Measurements from ENCODE around the gene TAF8. TPM values are rescaled to one million over a fixed set of nuclear protein-coding genes. Genes with fewer than 3 reads are reported as not detected.
A peak's percentile ranks its signal among the peaks of the same experiment; 100 is the strongest.

TAF8 gene
- total RNA-seq, 2 experiments from 2014 or later, result 57.7 to 58.7 TPM

DNA sequence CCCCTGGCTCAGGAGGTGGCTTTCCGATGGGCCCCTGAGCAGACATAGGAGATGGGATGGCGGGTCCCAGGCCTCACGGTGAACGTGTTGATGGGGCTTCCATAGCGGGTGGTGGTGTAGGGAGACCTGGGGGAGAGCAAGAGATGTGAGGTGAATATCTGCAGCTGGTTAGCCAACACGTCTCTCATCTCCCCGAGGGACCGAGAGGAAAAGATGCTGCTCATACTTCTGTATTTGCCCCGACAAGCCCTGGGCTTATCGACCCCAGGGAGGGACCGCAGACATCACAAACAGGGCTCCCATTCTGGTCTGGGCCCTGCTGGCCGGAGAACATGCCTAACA, 53.4 kb downstream of the TAF8 start:
- H3K4me1 Mint-ChIP-seq (ENCODE audit: low read depth), result peaks cover 41% of the 10 kb centered on the region

GRCh38 chr6:42104095-42104803, 53.9 kb downstream of the TAF8 start:
- POLR2A ChIA-PET, result interaction anchor here (0.7 to 1.5 kb wide), 6 partner anchors 8 to 326 kb away, joined by 3 read pairs; no protein-coding TSS in a partner anchor
- intact Hi-C loops (cut with micrococcal nuclease), result loop anchor here (1.0 to 5.0 kb wide), 3 partner anchors 29 to 458 kb away; partner anchors contain the start of genes PRICKLE4 and UBR2
- peak overlapping the region; percentile 56 for H3K27ac Mint-ChIP-seq
- H3K36me3 Mint-ChIP-seq, result no peaks in the 10 kb centered on the region
- CTCF ChIA-PET, result interaction anchor here (0.6 to 3.5 kb wide), 52 partner anchors 8 to 1730 kb away, joined by 3 to 91 read pairs (median 5); partner anchors contain the start of genes MRPS10, TAF8 and USP49
- peak overlapping the region; percentile 65 for H3K4me3 Mint-ChIP-seq
- H3K4me1 Mint-ChIP-seq (ENCODE audit: low read depth), result peaks cover 36% of the 10 kb centered on the region
- no peaks in the 10 kb centered on the region for H3K9me3 Mint-ChIP-seq
- peak; percentile 87 for DNase-seq
- peaks cover 6% of the 10 kb centered on the region for H3K27me3 Mint-ChIP-seq

More for the DNA sequence above, 53.4 kb downstream of the TAF8 start:
- Mint-ChIP-seq H3K27ac (peak overlapping the region; percentile 56), H3K4me3 (peak overlapping the region; percentile 65), H3K27me3 (peaks cover 6% of the 10 kb centered on the region), H3K9me3 (no peaks in the 10 kb centered on the region), H3K36me3 (no peaks in the 10 kb centered on the region)
- POLR2A ChIA-PET, result interaction anchor here (0.7 to 1.5 kb wide), 2 partner anchors 36 to 57 kb away, joined by 3 read pairs; no protein-coding TSS in a partner anchor
- DNase-seq, result no peak
- CTCF ChIA-PET, result interaction anchor here (0.6 to 3.5 kb wide), 42 partner anchors 8 to 589 kb away, joined by 3 to 91 read pairs (median 5); partner anchors contain the start of genes MRPS10, TAF8 and USP49
- intact Hi-C loops (cut with micrococcal nuclease), result loop anchor here (1.0 to 5.0 kb wide), 3 partner anchors 28 to 459 kb away; partner anchors contain the start of genes PRICKLE4 and UBR2

GRCh38 chr6:42104804-42105125, 54.4 kb downstream of the TAF8 start:
- Mint-ChIP-seq H3K27me3 (peaks cover 6% of the 10 kb centered on the region), H3K4me3 (peak overlapping the region; percentile 53), H3K27ac (no peak overlapping the region), H3K4me1 (ENCODE audit: low read depth) (peaks cover 30% of the 10 kb centered on the region), H3K36me3 (no peaks in the 10 kb centered on the region), H3K9me3 (no peaks in the 10 kb centered on the region)
- POLR2A ChIA-PET, result interaction anchor here (0.8 to 1.5 kb wide), 5 partner anchors 9 to 326 kb away, joined by 3 read pairs; no protein-coding TSS in a partner anchor
- no peak for DNase-seq
- CTCF ChIA-PET, result interaction anchor here (0.7 to 3.5 kb wide), 41 partner anchors 9 to 1729 kb away, joined by 3 to 91 read pairs (median 5); partner anchors contain the start of genes MRPS10, TAF8 and USP49
- intact Hi-C loops (cut with micrococcal nuclease), result loop anchor here (1.0 to 5.0 kb wide), 3 partner anchors 29 to 458 kb away; partner anchors contain the start of genes PRICKLE4 and UBR2

- no peaks in the 10 kb centered on the region for H3K9me3 Mint-ChIP-seq
- intact Hi-C loops (cut with micrococcal nuclease), result no loop called here
- ChIA-PET POLR2A (interaction anchor here (1.1 to 1.5 kb wide), 4 partner anchors 9 to 327 kb away, joined by 3 read pairs; no protein-coding TSS in a partner anchor), CTCF (interaction anchor here (0.7 to 3.5 kb wide), 32 partner anchors 9 to 1729 kb away, joined by 3 to 91 read pairs (median 5); partner anchors contain the start of genes MRPS10, TAF8 and USP49)
- H3K36me3 Mint-ChIP-seq, result no peaks in the 10 kb centered on the region
- H3K27ac Mint-ChIP-seq, result no peak overlapping the region
- peaks cover 6% of the 10 kb centered on the region for H3K27me3 Mint-ChIP-seq
- H3K4me3 Mint-ChIP-seq, result peak overlapping the region; percentile 53
- no peak for DNase-seq
- peaks cover 26% of the 10 kb centered on the region for H3K4me1 Mint-ChIP-seq (ENCODE audit: low read depth)
Measured at GRCh38 chr6:42105156-42105648, 54.9 kb downstream of the TAF8 start.

GRCh38 chr6:42105709-42106108, 55.4 kb downstream of the TAF8 start:
- ChIA-PET POLR2A (no interaction called here), CTCF (interaction anchor here (0.9 to 3.5 kb wide), 8 partner anchors 10 to 208 kb away, joined by 3 to 72 read pairs (median 11); no protein-coding TSS in a partner anchor)
- Mint-ChIP-seq H3K4me1 (ENCODE audit: low read depth) (peaks cover 21% of the 10 kb centered on the region), H3K27me3 (peaks cover 6% of the 10 kb centered on the region), H3K4me3 (no peak overlapping the region), H3K9me3 (no peaks in the 10 kb centered on the region), H3K36me3 (no peaks in the 10 kb centered on the region), H3K27ac (no peak overlapping the region)
- intact Hi-C loops (cut with micrococcal nuclease), result no loop called here
- DNase-seq, result no peak

DNA sequence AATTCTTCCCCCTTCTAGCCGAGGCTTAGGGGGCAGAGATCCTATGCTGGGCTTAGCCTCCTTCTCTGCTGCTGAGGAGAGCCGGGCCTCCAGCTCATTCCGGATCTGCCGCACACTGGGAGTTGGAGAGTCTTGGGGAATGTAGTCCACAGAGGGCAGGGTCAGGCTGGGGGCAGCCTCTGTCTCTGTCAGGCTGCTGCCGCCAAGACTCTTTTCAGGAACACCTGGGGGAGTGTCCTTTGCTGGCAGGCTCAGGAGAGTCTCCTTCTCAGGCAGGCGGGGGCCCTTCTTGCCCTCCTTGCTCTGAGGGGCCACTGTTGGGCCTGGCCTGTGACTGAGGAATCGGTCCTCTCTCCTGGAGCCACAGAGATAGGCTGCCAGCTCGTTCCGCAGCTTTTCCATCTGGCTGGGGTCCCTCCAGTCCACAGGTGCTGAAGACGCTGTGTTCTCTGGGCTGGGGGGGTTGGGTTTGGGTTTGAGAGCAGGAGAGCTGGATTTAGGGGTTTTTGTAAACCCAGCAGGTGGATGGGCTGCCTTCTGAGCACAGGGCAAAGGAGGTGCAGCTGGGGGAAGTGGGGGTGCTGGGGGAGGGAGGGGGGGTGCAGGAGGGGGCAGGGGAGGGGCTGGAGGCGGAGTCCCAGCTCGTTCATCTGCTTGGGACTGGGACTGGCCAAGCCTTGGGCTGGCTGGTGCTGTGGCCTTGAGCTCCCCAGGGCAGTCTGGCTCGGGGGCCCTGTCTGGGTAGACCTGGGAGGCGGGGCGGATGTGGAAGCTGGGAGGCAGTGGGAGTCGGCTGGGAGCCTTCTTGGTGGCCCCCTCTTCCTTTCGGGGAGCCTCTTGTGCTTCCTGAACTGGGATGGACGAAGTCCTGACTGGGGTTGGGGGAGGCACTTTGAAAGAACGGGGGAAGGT, 56.0 kb downstream of the TAF8 start:
- DNase-seq, result no peak
- Mint-ChIP-seq H3K27ac (no peak overlapping the region), H3K4me3 (no peak overlapping the region), H3K27me3 (peaks cover 6% of the 10 kb centered on the region), H3K36me3 (no peaks in the 10 kb centered on the region), H3K4me1 (ENCODE audit: low read depth) (peaks cover 16% of the 10 kb centered on the region), H3K9me3 (no peaks in the 10 kb centered on the region)
- CTCF ChIA-PET, result no interaction called here
- intact Hi-C loops (cut with micrococcal nuclease), result no loop called here
- POLR2A ChIA-PET, result no interaction called here

- Mint-ChIP-seq H3K9me3 (no peaks in the 10 kb centered on the region), H3K4me1 (ENCODE audit: low read depth) (peaks cover 9% of the 10 kb centered on the region), H3K36me3 (no peaks in the 10 kb centered on the region), H3K27me3 (peaks cover 8% of the 10 kb centered on the region), H3K27ac (no peak overlapping the region), H3K4me3 (no peak overlapping the region)
- no peak for DNase-seq
- intact Hi-C loops (cut with micrococcal nuclease), result no loop called here
- CTCF ChIA-PET, result no interaction called here
- POLR2A ChIA-PET, result interaction anchor here (0.5 kb wide), 1 partner anchor 452 kb away, joined by 4 read pairs; no protein-coding TSS in a partner anchor
Measured at GRCh38 chr6:42108071-42108470, 57.7 kb downstream of the TAF8 start.

DNA sequence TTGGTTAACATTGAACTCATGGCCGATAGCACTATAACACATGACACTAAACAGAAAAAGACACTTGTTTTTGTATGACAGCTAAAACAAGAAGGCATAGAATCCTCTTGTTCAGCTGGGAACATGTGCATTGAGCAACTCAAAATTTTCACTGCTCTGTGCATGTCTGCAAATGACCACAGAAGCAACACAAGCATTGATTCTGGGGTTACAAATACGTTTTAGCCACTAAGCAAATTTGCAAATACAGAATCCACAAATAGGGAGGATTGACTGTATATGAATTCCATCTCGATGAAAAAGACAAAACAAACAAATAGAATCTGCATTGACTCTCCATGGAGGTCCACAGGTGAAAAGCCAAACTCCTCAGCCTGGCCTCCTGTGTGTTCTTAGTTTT, 60.4 kb downstream of the TAF8 start:
- H3K36me3 Mint-ChIP-seq, result no peaks in the 10 kb centered on the region
- no peak overlapping the region for H3K27ac Mint-ChIP-seq
- H3K4me1 Mint-ChIP-seq (ENCODE audit: low read depth), result no peaks in the 10 kb centered on the region
- ChIA-PET POLR2A (no interaction called here), CTCF (no interaction called here)
- no peaks in the 10 kb centered on the region for H3K9me3 Mint-ChIP-seq
- no peak for DNase-seq
- H3K4me3 Mint-ChIP-seq, result no peak overlapping the region
- H3K27me3 Mint-ChIP-seq, result peaks cover 8% of the 10 kb centered on the region
- intact Hi-C loops (cut with micrococcal nuclease), result no loop called here

GRCh38 chr6:42112351-42112750, 62.0 kb downstream of the TAF8 start:
- CTCF ChIA-PET, result interaction anchor here (0.7 to 1.1 kb wide), 3 partner anchors 8 to 435 kb away, joined by 3 read pairs; no protein-coding TSS in a partner anchor
- no peak for DNase-seq
- Mint-ChIP-seq H3K4me3 (no peak overlapping the region), H3K27ac (no peak overlapping the region), H3K9me3 (no peaks in the 10 kb centered on the region), H3K36me3 (no peaks in the 10 kb centered on the region), H3K27me3 (peaks cover 12% of the 10 kb centered on the region), H3K4me1 (ENCODE audit: low read depth) (no peaks in the 10 kb centered on the region)
- intact Hi-C loops (cut with micrococcal nuclease), result no loop called here
- POLR2A ChIA-PET, result interaction anchor here (0.6 kb wide), 1 partner anchor 446 kb away, joined by 3 read pairs; no protein-coding TSS in a partner anchor

- Mint-ChIP-seq H3K4me1 (ENCODE audit: low read depth) (no peaks in the 10 kb centered on the region), H3K27ac (no peak overlapping the region), H3K36me3 (no peaks in the 10 kb centered on the region), H3K9me3 (no peaks in the 10 kb centered on the region), H3K4me3 (no peak overlapping the region), H3K27me3 (peaks cover 10% of the 10 kb centered on the region)
- ChIA-PET CTCF (interaction anchor here (1.8 kb wide), 1 partner anchor 10 kb away, joined by 7 read pairs; no protein-coding TSS in a partner anchor), POLR2A (no interaction called here)
- no peak for DNase-seq
- intact Hi-C loops (cut with micrococcal nuclease), result no loop called here
Measured at GRCh38 chr6:42113936-42114636, 63.8 kb downstream of the TAF8 start.

DNA sequence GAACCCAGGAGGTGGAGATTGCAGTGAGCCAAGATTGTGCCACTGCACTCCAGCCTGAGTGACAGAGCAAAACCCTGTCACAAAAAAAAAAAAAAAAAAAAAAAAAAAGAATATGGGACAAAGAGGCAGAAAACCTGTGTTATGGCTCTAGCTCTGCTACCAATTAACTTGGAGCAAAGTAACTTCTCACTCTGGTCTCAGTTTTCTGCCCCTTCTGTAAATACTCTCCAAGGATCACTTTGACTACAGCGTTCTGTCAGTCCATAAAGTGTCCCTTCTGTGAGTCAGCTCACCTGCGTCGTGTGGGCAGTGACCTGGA, 67.5 kb downstream of the TAF8 start:
- H3K9me3 Mint-ChIP-seq, result no peaks in the 10 kb centered on the region
- H3K4me3 Mint-ChIP-seq, result no peak overlapping the region
- DNase-seq, result no peak
- H3K27ac Mint-ChIP-seq, result no peak overlapping the region
- H3K27me3 Mint-ChIP-seq, result peaks cover 7% of the 10 kb centered on the region
- intact Hi-C loops (cut with micrococcal nuclease), result no loop called here
- POLR2A ChIA-PET, result no interaction called here
- H3K4me1 Mint-ChIP-seq (ENCODE audit: low read depth), result no peaks in the 10 kb centered on the region
- CTCF ChIA-PET, result no interaction called here
- no peaks in the 10 kb centered on the region for H3K36me3 Mint-ChIP-seq

Data from activated CD4-positive, alpha-beta memory T cell treated with anti-CD3 and anti-CD28 coated beads for 36 hours (primary cell).